SU-DHL-6 (cell line): ENCODE measurements around the gene SLC45A3.

Experiments used
- EZH2phosphoT487 ChIP-seq: fragments of 200-600 bp; sonication (generic), shearing (Covaris generic); conservative IDR thresholded peaks from 2 replicates; pipeline ENCODE4 v1.6.1; 2018; ENCODE audit warnings: mild to moderate bottlenecking, antibody characterized with exemption, low read length, moderate library complexity, mixed read lengths
- TF ChIP-seq, protein P1 (sequence below): fragments of 200-600 bp; sonication (generic); IDR thresholded peaks from one replicate; pipeline ENCODE4 v1.5.1; 2017; ENCODE audit warnings: antibody characterized with exemption, mild to moderate bottlenecking, low read length, moderate library complexity; ENCODE audit not compliant: insufficient read depth, poor library complexity, severe bottlenecking

DNA sequence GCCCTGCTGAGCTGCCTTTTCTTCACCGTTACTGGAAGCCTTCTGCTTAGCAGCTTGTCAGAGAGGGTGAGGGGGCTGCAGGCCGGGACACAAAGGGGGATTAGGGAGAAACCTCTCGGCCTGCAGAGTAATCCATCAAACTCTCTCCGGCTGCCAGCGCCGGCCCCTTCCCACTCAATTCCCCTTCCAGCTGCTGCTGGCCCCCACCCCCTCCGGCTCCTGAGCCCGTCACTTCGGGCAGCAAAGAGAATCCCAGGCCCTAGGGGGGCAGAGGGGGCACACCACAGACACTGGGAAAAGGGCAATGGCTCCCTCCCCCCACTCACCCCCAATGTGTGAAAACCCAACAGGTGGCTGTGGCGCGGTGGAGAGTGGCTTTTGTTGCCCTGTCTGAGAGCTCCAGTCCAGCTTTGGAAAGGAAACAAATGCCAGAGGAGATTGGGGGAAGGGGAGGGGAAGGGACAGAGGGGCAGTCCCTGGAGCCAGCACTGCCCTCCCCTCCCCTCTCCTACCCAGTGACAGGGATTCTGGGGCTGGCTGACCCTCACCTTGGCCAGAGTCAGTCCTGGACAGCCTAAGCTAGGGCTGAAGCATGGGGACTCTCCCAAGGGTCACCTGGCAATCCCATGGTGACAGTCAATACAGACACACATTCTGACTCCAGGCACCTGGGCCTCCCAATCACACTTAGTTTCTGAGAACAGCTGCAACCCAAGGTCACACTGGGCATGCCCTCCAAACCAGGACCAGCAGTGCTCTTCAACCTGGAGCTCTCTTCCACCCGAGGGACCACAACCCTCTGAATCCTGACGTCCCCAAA, 9.5 kb downstream of the SLC45A3 start:
- TF ChIP-seq, protein P1, sequence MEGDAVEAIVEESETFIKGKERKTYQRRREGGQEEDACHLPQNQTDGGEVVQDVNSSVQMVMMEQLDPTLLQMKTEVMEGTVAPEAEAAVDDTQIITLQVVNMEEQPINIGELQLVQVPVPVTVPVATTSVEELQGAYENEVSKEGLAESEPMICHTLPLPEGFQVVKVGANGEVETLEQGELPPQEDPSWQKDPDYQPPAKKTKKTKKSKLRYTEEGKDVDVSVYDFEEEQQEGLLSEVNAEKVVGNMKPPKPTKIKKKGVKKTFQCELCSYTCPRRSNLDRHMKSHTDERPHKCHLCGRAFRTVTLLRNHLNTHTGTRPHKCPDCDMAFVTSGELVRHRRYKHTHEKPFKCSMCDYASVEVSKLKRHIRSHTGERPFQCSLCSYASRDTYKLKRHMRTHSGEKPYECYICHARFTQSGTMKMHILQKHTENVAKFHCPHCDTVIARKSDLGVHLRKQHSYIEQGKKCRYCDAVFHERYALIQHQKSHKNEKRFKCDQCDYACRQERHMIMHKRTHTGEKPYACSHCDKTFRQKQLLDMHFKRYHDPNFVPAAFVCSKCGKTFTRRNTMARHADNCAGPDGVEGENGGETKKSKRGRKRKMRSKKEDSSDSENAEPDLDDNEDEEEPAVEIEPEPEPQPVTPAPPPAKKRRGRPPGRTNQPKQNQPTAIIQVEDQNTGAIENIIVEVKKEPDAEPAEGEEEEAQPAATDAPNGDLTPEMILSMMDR, result no peak
- no peak for TF ChIP-seq EZH2phosphoT487
